ENCODE results near the gene NOD1.

DNA sequence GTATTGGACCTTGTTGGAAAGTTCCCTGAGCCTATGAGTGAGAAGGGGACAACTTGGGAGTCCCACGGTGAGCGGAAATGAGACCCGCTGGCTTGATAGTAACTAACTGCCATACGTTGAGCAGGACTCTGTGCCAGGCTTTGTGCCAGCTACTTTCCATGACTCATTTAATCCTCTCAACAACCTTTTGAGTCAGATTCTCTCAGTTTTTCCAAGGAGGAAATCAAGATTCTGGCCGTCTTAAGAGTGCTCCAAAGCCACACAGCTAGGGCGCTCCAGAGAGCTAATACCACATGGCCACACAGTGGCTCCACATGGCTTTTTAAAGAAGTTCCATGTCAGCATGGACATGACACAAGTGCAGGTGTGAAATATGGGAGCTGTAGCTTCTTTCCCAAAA lies 55.7 kb downstream of the NOD1 start:
- no peak for TF ChIP-seq POLR2AphosphoS5 (IDR thresholded peaks at IDR 0.05)
- TF ChIP-seq, protein P1, sequence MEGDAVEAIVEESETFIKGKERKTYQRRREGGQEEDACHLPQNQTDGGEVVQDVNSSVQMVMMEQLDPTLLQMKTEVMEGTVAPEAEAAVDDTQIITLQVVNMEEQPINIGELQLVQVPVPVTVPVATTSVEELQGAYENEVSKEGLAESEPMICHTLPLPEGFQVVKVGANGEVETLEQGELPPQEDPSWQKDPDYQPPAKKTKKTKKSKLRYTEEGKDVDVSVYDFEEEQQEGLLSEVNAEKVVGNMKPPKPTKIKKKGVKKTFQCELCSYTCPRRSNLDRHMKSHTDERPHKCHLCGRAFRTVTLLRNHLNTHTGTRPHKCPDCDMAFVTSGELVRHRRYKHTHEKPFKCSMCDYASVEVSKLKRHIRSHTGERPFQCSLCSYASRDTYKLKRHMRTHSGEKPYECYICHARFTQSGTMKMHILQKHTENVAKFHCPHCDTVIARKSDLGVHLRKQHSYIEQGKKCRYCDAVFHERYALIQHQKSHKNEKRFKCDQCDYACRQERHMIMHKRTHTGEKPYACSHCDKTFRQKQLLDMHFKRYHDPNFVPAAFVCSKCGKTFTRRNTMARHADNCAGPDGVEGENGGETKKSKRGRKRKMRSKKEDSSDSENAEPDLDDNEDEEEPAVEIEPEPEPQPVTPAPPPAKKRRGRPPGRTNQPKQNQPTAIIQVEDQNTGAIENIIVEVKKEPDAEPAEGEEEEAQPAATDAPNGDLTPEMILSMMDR (IDR thresholded peaks at IDR 0.05), result no peak
- TF ChIP-seq POLR2A (IDR thresholded peaks at IDR 0.05), result no peak

All from transverse colon (tissue), 4 donors.